NCI-H1417 (cell line): ENCODE data around the gene TEX35.
A peak's percentile ranks its signal among the peaks of the same experiment; 100 is the strongest.

Experiments used
- DNase-seq, 3 experiments: peaks; one replicate each; lab custom pipeline; 2025; lab: John Stamatoyannopoulos, UW

TEX35 gene

DNA sequence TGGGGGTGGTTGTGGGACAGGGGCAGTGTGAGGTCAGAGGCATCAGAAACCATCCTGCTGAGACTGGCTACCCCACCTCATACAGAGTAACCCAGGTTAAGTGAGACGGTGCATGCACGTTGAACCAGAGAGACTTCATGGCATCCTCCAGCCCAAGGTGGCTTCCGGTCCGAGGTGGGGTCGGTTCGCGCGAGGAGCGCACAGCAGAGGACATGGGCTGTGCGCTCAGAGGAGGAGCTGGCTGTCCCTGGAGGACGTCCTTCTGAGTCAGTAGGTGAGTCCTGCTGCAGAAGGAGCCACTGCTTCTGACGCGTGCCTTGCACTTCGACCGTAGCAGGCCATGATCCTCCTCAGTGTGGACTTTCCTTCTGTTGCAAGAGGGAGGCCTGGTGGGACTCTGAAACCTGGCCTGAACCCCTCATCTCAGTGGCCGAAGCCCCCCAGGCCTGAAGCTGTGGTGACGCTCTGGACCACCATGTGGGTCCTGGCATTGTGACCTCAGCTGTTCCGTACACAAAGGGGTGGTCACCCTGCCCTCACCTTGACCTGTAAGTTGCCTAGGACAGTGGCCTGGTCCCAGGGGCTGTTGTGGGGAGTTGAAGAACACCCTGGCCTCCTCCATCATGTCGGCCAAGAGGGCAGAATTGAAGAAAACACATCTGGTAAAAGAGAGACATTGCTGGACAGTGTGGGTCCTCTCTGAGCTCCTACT lies at the start of gene TEX35:
TEX35 (plus strand) TSS at position 544 of the 712 bp plus-strand sequence; CDS start at position 624, 80 bp downstream.
- DNase-seq, result no peak

- DNase-seq, result no peak
Observed at GRCh38 chr1:178464141-178464540, 48.8 kb upstream of the TEX35 start.

- DNase-seq, result no peak
Observed at GRCh38 chr1:178464566-178464965, 48.3 kb upstream of the TEX35 start.

- DNase-seq, result no peak
Observed at GRCh38 chr1:178465011-178465410, 47.9 kb upstream of the TEX35 start.

DNA sequence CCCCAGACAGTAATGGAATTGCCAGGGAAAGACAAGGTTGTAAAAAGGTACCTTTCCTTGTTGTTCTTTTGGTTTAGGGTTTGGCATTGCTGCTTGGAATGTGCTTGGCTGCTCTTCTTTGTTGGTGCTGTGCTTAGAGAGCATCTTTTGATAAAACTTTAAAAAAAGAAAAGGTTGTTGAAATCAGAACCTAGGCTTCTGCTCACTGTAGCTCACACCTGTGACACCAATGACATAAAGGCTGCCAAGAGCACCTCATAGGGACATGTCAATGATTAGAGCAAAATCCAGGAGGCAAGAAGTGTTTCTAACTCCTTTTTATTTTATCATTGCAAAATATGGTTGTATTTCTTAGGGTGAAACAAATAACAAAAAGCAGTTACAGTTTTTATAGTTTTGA lies 45.1 kb upstream of the TEX35 start:
- no peak for DNase-seq

DNA sequence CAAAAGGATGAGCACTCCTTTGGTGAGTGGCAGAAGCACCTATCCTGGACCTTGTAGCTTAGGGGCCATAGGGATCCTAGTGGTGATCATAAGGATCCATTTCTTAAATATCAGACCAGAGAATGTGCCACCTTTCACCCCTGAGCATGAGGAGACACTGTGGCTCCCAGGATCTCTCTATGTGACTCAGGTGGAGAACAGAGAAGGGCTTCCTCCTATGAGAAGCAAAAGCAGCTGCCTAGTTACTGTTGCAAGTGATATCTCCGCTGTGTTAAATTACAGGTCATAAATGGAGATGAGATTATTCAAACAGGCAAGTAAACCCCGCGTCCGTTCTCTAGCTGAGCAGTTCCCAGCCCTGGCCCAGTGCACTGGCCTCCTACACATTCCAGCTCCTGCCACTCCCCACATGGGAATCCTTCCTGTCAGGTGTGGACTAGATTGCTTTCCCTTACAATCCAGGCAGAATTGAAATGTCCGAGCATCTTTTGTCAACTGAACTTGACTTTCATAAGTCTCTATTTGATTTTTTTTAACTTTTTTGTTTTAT lies 42.4 kb upstream of the TEX35 start:
- peak in 1 of 3 experiments; percentile 28 for DNase-seq

DNA sequence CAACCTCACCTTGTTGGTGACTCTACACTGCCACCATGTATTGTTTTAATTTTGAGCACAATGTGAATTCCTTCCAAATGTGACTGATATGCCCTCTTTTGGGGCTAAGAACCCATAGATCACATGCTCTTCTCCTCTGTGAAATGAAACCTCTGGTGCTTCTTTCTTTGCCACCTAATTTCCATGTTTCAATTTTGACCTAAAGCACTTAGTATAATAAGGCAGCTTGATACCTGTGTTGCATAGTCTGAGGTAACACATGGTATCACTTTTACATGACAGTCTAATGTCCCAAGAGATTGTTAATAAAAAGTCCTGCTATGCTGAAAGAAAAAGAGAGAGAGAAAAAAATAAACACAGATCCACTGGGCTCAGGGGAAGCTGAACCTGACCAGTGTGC lies 40.4 kb upstream of the TEX35 start:
- DNase-seq, result no peak

- no peak for DNase-seq
Observed at GRCh38 chr1:178477373-178477772, 35.5 kb upstream of the TEX35 start.

GRCh38 chr1:178477841-178478240 lies 35.1 kb upstream of the TEX35 start:
- DNase-seq, result no peak

GRCh38 chr1:178483251-178483957 lies 29.5 kb upstream of the TEX35 start:
- DNase-seq, result no peak

GRCh38 chr1:178484698-178485225 lies 28.1 kb upstream of the TEX35 start:
- DNase-seq, result no peak

GRCh38 chr1:178485541-178485981 lies 27.3 kb upstream of the TEX35 start:
- no peak for DNase-seq

DNA sequence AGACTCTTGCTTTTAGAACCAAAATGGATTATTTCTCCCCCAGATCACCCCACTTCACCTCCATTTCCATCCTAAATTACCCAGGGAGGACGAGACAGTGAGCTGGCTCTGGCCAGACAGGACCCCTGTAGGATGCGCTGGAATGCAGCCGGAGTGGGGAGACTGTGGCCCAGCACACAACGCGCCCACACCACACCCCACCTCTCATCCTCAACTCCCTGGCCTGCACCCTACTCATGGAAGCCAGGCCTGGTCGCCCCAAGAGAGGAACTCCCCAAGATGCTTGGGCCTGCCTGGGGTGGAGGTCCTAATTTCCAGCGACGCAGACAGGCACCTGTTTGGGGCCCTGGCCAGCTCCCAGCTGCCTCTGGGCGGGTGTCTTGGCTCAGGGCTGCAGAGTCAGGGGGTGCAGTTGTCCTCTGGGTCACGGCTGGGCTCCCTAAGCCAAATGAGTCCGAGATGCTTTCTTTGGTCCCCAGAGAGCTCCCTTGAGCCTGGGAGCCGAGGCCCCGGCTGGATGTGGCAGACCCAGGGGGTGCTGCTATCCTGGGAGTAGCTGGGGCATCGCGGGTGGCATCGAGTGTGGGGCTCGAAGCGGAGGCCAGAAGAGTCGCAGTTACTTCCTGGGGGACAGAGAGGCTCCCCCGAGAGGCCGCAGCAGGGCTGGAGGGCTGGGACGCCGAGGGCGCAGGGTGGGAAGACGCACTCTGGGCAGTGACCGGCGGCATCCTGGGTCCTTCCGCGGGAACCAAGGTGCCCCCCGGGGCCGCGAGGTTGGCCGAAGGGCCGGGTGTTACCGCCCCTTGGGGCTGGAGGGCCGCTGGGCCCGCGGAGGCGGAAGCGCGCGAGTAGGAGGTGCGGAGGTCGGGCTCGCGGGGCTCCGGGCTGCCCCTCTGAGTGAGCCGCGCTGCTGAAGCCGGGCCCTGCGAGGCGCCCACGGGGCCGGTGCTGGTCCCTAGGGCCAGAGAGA lies 26.5 kb upstream of the TEX35 start:
- DNase-seq, result no peak

- no peak for DNase-seq
Observed at GRCh38 chr1:178487070-178487615, 25.8 kb upstream of the TEX35 start.

GRCh38 chr1:178488393-178488792 lies 24.5 kb upstream of the TEX35 start:
- no peak for DNase-seq

DNA sequence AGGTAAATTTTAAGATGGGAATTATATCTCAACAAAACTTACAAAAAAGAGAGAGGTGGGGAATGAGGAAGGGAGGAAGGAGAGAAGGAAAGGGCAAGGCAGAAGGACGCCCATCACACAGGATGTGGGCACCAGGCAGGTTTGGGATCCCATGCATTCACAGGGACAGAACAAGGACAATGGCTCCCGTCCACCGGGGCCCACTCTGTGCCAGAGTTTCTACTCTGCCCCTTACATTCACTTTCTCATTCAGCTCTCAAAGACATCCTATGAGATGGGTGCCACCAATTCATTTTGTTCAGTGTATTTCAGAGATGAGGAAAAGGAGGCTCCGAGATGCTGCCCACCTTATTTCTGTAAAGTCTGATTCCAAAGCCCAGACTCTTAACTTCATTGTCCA lies 23.5 kb upstream of the TEX35 start:
- DNase-seq, result no peak

DNA sequence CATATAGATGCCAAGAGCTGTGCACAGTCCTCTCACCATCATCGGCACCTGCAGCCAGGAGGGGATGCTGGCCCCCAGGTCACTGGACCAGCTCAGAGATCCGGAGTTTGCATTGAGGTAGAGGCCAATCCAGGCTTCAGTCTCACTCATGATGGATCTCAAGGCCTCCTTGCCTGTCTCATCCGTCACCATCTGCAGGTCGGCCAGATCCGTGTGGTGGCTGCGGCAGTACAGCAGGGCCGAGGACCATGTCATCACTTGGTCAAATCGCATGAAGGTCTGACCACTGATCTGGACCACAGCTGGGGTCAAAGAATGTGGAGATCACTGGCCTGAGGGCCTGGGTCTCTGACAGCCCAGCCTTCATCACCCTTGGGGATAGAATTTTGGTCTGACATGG lies 22.8 kb upstream of the TEX35 start:
- no peak for DNase-seq

DNA sequence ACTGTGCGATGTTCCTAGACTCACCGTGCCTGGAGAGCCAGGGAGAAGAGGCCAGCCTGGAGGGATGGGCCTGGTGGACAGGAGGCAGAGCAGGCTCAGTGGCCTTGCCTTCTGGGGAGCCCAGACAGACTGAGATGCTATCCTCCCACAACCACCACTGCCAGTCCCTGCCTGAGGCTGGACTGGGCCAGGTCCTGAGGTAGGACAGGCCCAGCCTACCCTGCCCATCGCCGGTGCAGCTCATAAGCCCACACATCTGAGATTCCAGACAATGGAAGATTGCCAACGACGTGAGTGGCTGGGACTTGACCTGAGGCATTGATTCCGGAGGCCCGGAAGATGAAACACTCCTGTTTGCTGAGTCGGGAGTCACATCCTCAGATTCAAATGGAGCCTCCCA lies 21.9 kb upstream of the TEX35 start:
- no peak for DNase-seq

- no peak for DNase-seq
Observed at GRCh38 chr1:178491721-178492120, 21.2 kb upstream of the TEX35 start.

GRCh38 chr1:178492341-178492740 lies 20.6 kb upstream of the TEX35 start:
- no peak for DNase-seq

GRCh38 chr1:178493301-178493741 lies 19.6 kb upstream of the TEX35 start:
- DNase-seq, result no peak
